HepG2 (cell line): ENCODE measurements around the gene GPS2. TPM values are rescaled to one million over a fixed set of nuclear protein-coding genes. Genes with fewer than 3 reads are reported as not detected.
A peak's percentile ranks its signal among the peaks of the same experiment; 100 is the strongest.

ENCODE experiments used
- ATAC-seq: fragments of 200-7000 bp; cut with Tn5 transposase; 3 replicates; pipeline ENCODE4 v1.9.1; 2020; ENCODE audit warnings: mild to moderate bottlenecking, moderate library complexity
- BruUV-seq: library from RNA; stranded (reverse); fragments of 400-500 nt; replicated peaks from 2 replicates; lab custom pipeline; 2021; lab: Mats Ljungman, UMichigan
- CTCF ChIA-PET: fragments of 300-600 bp; formaldehyde crosslinking; extraction: SDS; loops from one replicate; lab custom pipeline; 2021; ENCODE audit warnings: low total read pairs, inconsistent platforms, low intra/inter-chr PET ratio; lab: Yijun Ruan, JAX
- POLR2A ChIA-PET: fragments of 350-600 bp; sonication (Branson Sonifier 250); formaldehyde crosslinking; loops from one replicate; lab custom pipeline; 2020; ENCODE audit warnings: antibody characterized with exemption, inconsistent platforms; lab: Yijun Ruan, JAX
- DNase-seq: peaks from one replicate; pipeline ENCODE4 v3.0.0-alpha.2; 2015; ENCODE audit warnings: low spot score
- FAIRE-seq: peaks from 3 replicates; lab custom pipeline; 2011; peaks lifted over from hg19 to GRCh38; lab: Jason Lieb, UNC
- H2AFZ ChIP-seq: one replicate; pipeline ENCODE4 v1.6.1; 2011; ENCODE audit warnings: low read length, inconsistent platforms
- H3K27ac ChIP-seq: fragments of 300-600 bp; 3 replicates; pipeline ENCODE4 v1.8.0; 2011; ENCODE audit warnings: mixed run types, mild to moderate bottlenecking, mixed read lengths, low read length, inconsistent platforms; ENCODE audit not compliant: insufficient read depth; ENCODE audit errors: extremely low read length
- H3K27me3 ChIP-seq, 2 experiments: fragments of 200-600 bp in 1 of 2; 2 replicates in 1 of 2; 3 replicates in 1 of 2; pipeline versions ENCODE4 v1.6.0 to v1.8.0; 2011; ENCODE audit warnings: low read length in 2 of 2, mild to moderate bottlenecking in 2 of 2, moderate library complexity in 2 of 2, inconsistent platforms in 1 of 2; ENCODE audit not compliant: insufficient read depth in 2 of 2, control insufficient read depth in 1 of 2
- H3K36me3 ChIP-seq, 2 experiments: fragments of 200-600 bp in 1 of 2; replicated peaks in 1 of 2; 2 replicates in 1 of 2; 3 replicates in 1 of 2; pipeline versions ENCODE4 v1.5.1 to v1.8.0; 2011; ENCODE audit warnings: low read length in 2 of 2, inconsistent platforms in 1 of 2; ENCODE audit not compliant: insufficient read depth in 2 of 2, control insufficient read depth in 1 of 2
- H3K4me1 ChIP-seq: 2 replicates; pipeline ENCODE4 v1.5.1; 2012; ENCODE audit warnings: low read length, inconsistent platforms; ENCODE audit not compliant: insufficient read depth
- H3K4me2 ChIP-seq: 2 replicates; pipeline ENCODE4 v1.6.0; 2011; ENCODE audit warnings: low read depth, low read length, inconsistent platforms
- H3K4me3 ChIP-seq, 3 experiments: fragments of 200-600 bp in 1 of 3; sonication (generic), shearing (Covaris generic) in 1 of 3; replicated peaks in 1 of 3; 2 replicates each; pipeline ENCODE4 v1.5.1; 2011 to 2016; ENCODE audit warnings: low read length in 3 of 3, inconsistent platforms in 2 of 3, low read depth in 2 of 3, mild to moderate bottlenecking in 2 of 3, control low read depth in 1 of 3, mixed read lengths in 1 of 3; ENCODE audit not compliant: insufficient read depth in 1 of 3
- H3K79me2 ChIP-seq: one replicate; pipeline ENCODE4 v1.6.1; 2011; ENCODE audit warnings: low read length, inconsistent platforms; ENCODE audit not compliant: insufficient read depth
- H3K9ac ChIP-seq: 2 replicates; pipeline ENCODE4 v1.6.0; 2011; ENCODE audit warnings: mild to moderate bottlenecking, low read depth, low read length, inconsistent platforms; ENCODE audit not compliant: insufficient read depth
- H3K9me3 ChIP-seq: 2 replicates; pipeline ENCODE4 v1.5.1; 2012; ENCODE audit warnings: mild to moderate bottlenecking, low read length
- H4K20me1 ChIP-seq: 2 replicates; pipeline ENCODE4 v1.6.0; 2011; ENCODE audit warnings: inconsistent platforms, mild to moderate bottlenecking, low read length, moderate library complexity; ENCODE audit not compliant: insufficient read depth
- BCL3 ChIP-seq: sonication (generic); formaldehyde crosslinking; IDR thresholded peaks from 2 replicates; pipeline ENCODE4 v1.5.1; 2020; ENCODE audit warnings: mild to moderate bottlenecking, missing genetic modification reagents, moderate library complexity
- SMAD1 ChIP-seq: sonication (generic); formaldehyde crosslinking; IDR thresholded peaks from 2 replicates; pipeline ENCODE4 v1.4.0; 2020; ENCODE audit warnings: missing genetic modification reagents, low read depth, mild to moderate bottlenecking, borderline replicate concordance
- TMF1 ChIP-seq: sonication (generic); formaldehyde crosslinking; IDR thresholded peaks from 2 replicates; pipeline ENCODE4 v1.8.1; 2022; ENCODE audit warnings: low read depth, missing genetic modification reagents
- XRCC5 ChIP-seq: fragments of 200-400 bp; formaldehyde crosslinking; optimal IDR thresholded peaks from 2 replicates; pipeline ENCODE3; 2017; ENCODE audit warnings: mild to moderate bottlenecking, low read length
- ZBTB38 ChIP-seq: sonication (generic); formaldehyde crosslinking; IDR thresholded peaks from 2 replicates; pipeline ENCODE4 v1.5.1; 2020; ENCODE audit warnings: mild to moderate bottlenecking, missing genetic modification reagents
- ZFP91 ChIP-seq: sonication (generic); formaldehyde crosslinking; IDR thresholded peaks from 2 replicates; pipeline ENCODE4 v1.9.0; 2022; ENCODE audit warnings: missing genetic modification reagents, mild to moderate bottlenecking, borderline replicate concordance
- ZNF44 ChIP-seq: sonication (generic); formaldehyde crosslinking; IDR thresholded peaks from 2 replicates; pipeline ENCODE4 v1.5.1; 2020; ENCODE audit warnings: mild to moderate bottlenecking, missing genetic modification reagents
- ZNF598 ChIP-seq: sonication (generic); formaldehyde crosslinking; IDR thresholded peaks from 2 replicates; pipeline ENCODE4 v1.5.1; 2020; ENCODE audit warnings: mild to moderate bottlenecking, missing genetic modification reagents, borderline replicate concordance
- ZNF687 ChIP-seq: sonication (generic); formaldehyde crosslinking; IDR thresholded peaks from 2 replicates; pipeline ENCODE4 v1.5.1; 2020; ENCODE audit warnings: mild to moderate bottlenecking, missing genetic modification reagents, moderate library complexity
- WGBS: methylation state at CpG from one replicate; pipeline ENCODE4 v1.1.6; 2017; ENCODE audit warnings: low lambda C conversion rate; 5-methylcytosine and 5-hydroxymethylcytosine counted together
- in situ Hi-C: cut with HindIII; loops from 2 replicates; pipeline ENCODE4 v1.10.0; 2017; ENCODE audit warnings: low pct_unique_long_range_greater_than_20kb; ENCODE audit not compliant: extremely low pct_ligation_motif_present
- intact Hi-C: fragments of 100-400 bp; cut with micrococcal nuclease; formaldehyde crosslinking; loops from one replicate; pipeline ENCODE4 v1.10.0; 2022; ENCODE audit not compliant: unreplicated experiment
- polyA plus RNA-seq, 8 experiments: library from polyadenylated mRNA; depleted of rRNA in 3 of 8; stranded (reverse) in 7 of 8; unstranded in 1 of 8; fragments of >200 nt; fragmentation: Illumina TruSeq in 4 of 8; extraction: Trizol in 4 of 8; gene quantifications; 2 replicates each; pipeline versions ENCODE4 v1.2.1 to v1.2.3, GENCODE V29; 2011 to 2016; ENCODE audit warnings: low read depth in 4 of 8, missing spikeins in 1 of 8, mixed read lengths in 1 of 8; ENCODE audit not compliant: insufficient read depth in 1 of 8
- total RNA-seq, 5 experiments: library from RNA; depleted of rRNA; stranded (reverse); fragments of >200 nt; fragmentation: Illumina TruSeq; extraction: Trizol; gene quantifications; 2 replicates each; pipeline ENCODE4 v1.2.3, GENCODE V29; 2016; ENCODE audit warnings: low read depth in 1 of 5

GPS2 gene
- total and polyA plus RNA-seq, 2 of the 13 experiments (the other 11 are each of a cell fraction or from before 2014, with no cell fraction given), result 58.0 to 59.4 TPM

- WGBS, result 75% methylated on average over 3 of the region's 3 CpGs
- Histone ChIP-seq H3K4me3 (no peak overlapping the region), H3K4me2 (no peak overlapping the region), H3K27ac (no peak overlapping the region), H3K4me1 (peaks cover 16% of the 10 kb centered on the region), H4K20me1 (no peaks in the 10 kb centered on the region), H3K9me3 (no peaks in the 10 kb centered on the region), H3K9ac (no peak overlapping the region), H3K36me3 (peaks cover 24 to 58% of the 10 kb centered on the region in 2 experiments), H3K79me2 (peaks cover 12% of the 10 kb centered on the region), H3K27me3 (no peaks in the 10 kb centered on the region; a peak in 1 of 5 replicates), H2AFZ (no peak overlapping the region)
- TF ChIP-seq SMAD1 (CRISPR knock-in tag) (0 out of 2 replicates have a peak, but pooled peaks have one; percentile 13), BCL3 (CRISPR knock-in tag) (no peak)
- intact Hi-C loops (loop anchor here (1.0 kb wide), 1 partner anchor 21 kb away; no protein-coding TSS in a partner anchor), in situ Hi-C loops (no loop called here)
- POLR2A ChIA-PET, result no interaction called here
- CTCF ChIA-PET, result interaction anchor here (3.8 kb wide), 1 partner anchor 22 kb away, joined by 41 read pairs; no protein-coding TSS in a partner anchor
- FAIRE-seq (no peak), ATAC-seq (no peak), DNase-seq (no peak)
- no TSS peak for BruUV-seq
Observed at GRCh38 chr17:7324438-7324779, 9.2 kb upstream of the GPS2 start.

GRCh38 chr17:7323731-7324437 lies 8.7 kb upstream of the GPS2 start:
- Histone ChIP-seq H3K9ac (no peak overlapping the region), H2AFZ (no peak overlapping the region), H3K4me3 (no peak overlapping the region), H3K36me3 (peaks cover 24 to 59% of the 10 kb centered on the region in 2 experiments), H3K27ac (no peak overlapping the region), H3K27me3 (no peaks in the 10 kb centered on the region; a peak in 1 of 5 replicates), H3K9me3 (no peaks in the 10 kb centered on the region), H3K79me2 (peaks cover 12% of the 10 kb centered on the region), H4K20me1 (no peaks in the 10 kb centered on the region), H3K4me1 (peaks cover 16% of the 10 kb centered on the region), H3K4me2 (no peak overlapping the region)
- BruUV-seq, result no TSS peak
- CTCF ChIA-PET, result interaction anchor here (3.8 kb wide), 1 partner anchor 23 kb away, joined by 41 read pairs; no protein-coding TSS in a partner anchor
- ATAC-seq (peak; percentile 66), DNase-seq (no peak), FAIRE-seq (peak; percentile 26)
- in situ Hi-C loops (no loop called here), intact Hi-C loops (loop anchor here (1.0 kb wide), 1 partner anchor 21 kb away; no protein-coding TSS in a partner anchor)
- POLR2A ChIA-PET, result no interaction called here
- 90% methylated on average over 16 of the region's 39 CpGs for WGBS
- TF ChIP-seq ZNF687 (CRISPR knock-in tag) (peak; percentile 48), ZFP91 (CRISPR knock-in tag) (peak; percentile 26; the same call in 1 of the 2 replicates), ZNF598 (CRISPR knock-in tag) (0 out of 2 replicates have a peak, but pooled peaks have one; percentile 49), ZBTB38 (peak; percentile 89), XRCC5 (peak; percentile 88), TMF1 (CRISPR knock-in tag) (0 out of 2 replicates have a peak, but pooled peaks have one; percentile 38), ZNF44 (CRISPR knock-in tag) (no peak)
